ENCODE results near the gene SDC3. TPM values are rescaled to one million over a fixed set of nuclear protein-coding genes. Genes with fewer than 3 reads are reported as not detected.

Gene SDC3
- total and polyA plus RNA-seq, 2 of the 8 experiments (the other 6 are each of a cell fraction or from before 2014, with no cell fraction given), result 7.0 to 27.0 TPM

DNA sequence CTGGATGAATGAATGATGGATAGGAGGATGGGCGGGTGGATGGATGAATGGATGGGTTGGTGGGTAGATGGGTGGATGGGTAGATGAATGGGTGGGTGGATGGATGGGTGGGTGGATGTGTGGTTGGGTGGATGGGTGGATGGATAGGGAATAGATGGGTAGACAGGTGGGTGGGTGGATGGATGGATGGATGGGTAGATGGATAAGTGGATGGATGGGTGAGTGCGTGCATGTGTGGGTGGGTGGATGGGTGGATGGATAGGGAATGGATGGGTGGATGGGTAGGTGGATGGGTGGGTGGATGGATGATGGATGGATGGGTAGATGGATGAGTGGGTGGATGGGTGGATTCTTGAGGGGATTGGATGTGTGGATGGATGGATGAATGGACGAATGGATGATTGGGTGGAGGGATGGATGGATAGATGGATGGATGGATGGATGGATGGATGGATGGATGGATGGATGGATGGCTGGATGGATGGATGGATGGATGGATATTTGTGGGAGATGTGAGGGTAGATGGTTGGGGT, 68.7 kb downstream of the SDC3 start (continued):
- TF ChIP-seq, protein P1, sequence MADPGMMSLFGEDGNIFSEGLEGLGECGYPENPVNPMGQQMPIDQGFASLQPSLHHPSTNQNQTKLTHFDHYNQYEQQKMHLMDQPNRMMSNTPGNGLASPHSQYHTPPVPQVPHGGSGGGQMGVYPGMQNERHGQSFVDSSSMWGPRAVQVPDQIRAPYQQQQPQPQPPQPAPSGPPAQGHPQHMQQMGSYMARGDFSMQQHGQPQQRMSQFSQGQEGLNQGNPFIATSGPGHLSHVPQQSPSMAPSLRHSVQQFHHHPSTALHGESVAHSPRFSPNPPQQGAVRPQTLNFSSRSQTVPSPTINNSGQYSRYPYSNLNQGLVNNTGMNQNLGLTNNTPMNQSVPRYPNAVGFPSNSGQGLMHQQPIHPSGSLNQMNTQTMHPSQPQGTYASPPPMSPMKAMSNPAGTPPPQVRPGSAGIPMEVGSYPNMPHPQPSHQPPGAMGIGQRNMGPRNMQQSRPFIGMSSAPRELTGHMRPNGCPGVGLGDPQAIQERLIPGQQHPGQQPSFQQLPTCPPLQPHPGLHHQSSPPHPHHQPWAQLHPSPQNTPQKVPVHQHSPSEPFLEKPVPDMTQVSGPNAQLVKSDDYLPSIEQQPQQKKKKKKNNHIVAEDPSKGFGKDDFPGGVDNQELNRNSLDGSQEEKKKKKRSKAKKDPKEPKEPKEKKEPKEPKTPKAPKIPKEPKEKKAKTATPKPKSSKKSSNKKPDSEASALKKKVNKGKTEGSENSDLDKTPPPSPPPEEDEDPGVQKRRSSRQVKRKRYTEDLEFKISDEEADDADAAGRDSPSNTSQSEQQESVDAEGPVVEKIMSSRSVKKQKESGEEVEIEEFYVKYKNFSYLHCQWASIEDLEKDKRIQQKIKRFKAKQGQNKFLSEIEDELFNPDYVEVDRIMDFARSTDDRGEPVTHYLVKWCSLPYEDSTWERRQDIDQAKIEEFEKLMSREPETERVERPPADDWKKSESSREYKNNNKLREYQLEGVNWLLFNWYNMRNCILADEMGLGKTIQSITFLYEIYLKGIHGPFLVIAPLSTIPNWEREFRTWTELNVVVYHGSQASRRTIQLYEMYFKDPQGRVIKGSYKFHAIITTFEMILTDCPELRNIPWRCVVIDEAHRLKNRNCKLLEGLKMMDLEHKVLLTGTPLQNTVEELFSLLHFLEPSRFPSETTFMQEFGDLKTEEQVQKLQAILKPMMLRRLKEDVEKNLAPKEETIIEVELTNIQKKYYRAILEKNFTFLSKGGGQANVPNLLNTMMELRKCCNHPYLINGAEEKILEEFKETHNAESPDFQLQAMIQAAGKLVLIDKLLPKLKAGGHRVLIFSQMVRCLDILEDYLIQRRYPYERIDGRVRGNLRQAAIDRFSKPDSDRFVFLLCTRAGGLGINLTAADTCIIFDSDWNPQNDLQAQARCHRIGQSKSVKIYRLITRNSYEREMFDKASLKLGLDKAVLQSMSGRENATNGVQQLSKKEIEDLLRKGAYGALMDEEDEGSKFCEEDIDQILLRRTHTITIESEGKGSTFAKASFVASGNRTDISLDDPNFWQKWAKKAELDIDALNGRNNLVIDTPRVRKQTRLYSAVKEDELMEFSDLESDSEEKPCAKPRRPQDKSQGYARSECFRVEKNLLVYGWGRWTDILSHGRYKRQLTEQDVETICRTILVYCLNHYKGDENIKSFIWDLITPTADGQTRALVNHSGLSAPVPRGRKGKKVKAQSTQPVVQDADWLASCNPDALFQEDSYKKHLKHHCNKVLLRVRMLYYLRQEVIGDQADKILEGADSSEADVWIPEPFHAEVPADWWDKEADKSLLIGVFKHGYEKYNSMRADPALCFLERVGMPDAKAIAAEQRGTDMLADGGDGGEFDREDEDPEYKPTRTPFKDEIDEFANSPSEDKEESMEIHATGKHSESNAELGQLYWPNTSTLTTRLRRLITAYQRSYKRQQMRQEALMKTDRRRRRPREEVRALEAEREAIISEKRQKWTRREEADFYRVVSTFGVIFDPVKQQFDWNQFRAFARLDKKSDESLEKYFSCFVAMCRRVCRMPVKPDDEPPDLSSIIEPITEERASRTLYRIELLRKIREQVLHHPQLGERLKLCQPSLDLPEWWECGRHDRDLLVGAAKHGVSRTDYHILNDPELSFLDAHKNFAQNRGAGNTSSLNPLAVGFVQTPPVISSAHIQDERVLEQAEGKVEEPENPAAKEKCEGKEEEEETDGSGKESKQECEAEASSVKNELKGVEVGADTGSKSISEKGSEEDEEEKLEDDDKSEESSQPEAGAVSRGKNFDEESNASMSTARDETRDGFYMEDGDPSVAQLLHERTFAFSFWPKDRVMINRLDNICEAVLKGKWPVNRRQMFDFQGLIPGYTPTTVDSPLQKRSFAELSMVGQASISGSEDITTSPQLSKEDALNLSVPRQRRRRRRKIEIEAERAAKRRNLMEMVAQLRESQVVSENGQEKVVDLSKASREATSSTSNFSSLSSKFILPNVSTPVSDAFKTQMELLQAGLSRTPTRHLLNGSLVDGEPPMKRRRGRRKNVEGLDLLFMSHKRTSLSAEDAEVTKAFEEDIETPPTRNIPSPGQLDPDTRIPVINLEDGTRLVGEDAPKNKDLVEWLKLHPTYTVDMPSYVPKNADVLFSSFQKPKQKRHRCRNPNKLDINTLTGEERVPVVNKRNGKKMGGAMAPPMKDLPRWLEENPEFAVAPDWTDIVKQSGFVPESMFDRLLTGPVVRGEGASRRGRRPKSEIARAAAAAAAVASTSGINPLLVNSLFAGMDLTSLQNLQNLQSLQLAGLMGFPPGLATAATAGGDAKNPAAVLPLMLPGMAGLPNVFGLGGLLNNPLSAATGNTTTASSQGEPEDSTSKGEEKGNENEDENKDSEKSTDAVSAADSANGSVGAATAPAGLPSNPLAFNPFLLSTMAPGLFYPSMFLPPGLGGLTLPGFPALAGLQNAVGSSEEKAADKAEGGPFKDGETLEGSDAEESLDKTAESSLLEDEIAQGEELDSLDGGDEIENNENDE (IDR thresholded peaks at IDR 0.05; ENCODE audit: insufficient replicate concordance, low read length), result no peak
- no peak for TF ChIP-seq FOSL1 (IDR thresholded peaks at IDR 0.05; ENCODE audit: insufficient read depth, low read depth, low read length)
